Keratinocyte (primary cell): Measurements from ENCODE around the gene NF1.

Experiments used
- EZH2 ChIP-seq: IDR thresholded peaks from one replicate; pipeline ENCODE4 v1.6.1; 2012; ENCODE audit warnings: inconsistent platforms, mild to moderate bottlenecking, low read length, moderate library complexity
- TF ChIP-seq, protein P1 (sequence below), 3 experiments: IDR thresholded peaks in 1 of 3; conservative IDR thresholded peaks in 1 of 3; optimal IDR thresholded peaks in 1 of 3; 2 replicates in 2 of 3; 3 replicates in 1 of 3; pipeline versions ENCODE3 to v1.5.1; 2011; ENCODE audit warnings: low read length in 3 of 3, mild to moderate bottlenecking in 3 of 3, moderate library complexity in 2 of 3, control low read depth in 1 of 3, inconsistent platforms in 1 of 3; ENCODE audit not compliant: insufficient read depth in 2 of 3; ENCODE audit errors: extremely low read depth in 1 of 3

DNA sequence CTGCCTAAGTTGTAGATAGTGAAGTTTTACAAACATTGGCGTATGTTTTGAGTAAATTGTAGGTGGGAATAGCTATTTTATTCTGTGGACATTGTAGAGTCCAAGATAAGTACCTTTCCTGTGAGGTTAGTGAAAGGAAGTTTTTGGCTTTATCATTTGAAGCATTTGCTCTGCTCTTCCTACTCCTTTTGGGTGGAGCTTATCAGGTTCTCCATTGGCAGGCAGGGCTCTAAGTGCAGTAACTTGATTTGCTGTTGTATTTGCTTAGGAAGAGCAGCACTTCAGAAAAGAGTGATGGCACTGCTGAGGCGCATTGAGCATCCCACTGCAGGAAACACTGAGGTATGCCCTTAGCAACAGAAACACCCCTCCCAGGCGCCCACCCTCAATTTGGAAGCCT lies 132.2 kb downstream of the NF1 start:
- TF ChIP-seq, protein P1, sequence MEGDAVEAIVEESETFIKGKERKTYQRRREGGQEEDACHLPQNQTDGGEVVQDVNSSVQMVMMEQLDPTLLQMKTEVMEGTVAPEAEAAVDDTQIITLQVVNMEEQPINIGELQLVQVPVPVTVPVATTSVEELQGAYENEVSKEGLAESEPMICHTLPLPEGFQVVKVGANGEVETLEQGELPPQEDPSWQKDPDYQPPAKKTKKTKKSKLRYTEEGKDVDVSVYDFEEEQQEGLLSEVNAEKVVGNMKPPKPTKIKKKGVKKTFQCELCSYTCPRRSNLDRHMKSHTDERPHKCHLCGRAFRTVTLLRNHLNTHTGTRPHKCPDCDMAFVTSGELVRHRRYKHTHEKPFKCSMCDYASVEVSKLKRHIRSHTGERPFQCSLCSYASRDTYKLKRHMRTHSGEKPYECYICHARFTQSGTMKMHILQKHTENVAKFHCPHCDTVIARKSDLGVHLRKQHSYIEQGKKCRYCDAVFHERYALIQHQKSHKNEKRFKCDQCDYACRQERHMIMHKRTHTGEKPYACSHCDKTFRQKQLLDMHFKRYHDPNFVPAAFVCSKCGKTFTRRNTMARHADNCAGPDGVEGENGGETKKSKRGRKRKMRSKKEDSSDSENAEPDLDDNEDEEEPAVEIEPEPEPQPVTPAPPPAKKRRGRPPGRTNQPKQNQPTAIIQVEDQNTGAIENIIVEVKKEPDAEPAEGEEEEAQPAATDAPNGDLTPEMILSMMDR (optimal IDR thresholded peaks at IDR 0.05 in 1 of 3, IDR thresholded peaks at IDR 0.05 in 1 of 3, conservative IDR thresholded peaks at IDR 0.05 in 1 of 3; ENCODE audit: extremely low read depth in 1 of 3, insufficient read depth in 2 of 3, low read length in 3 of 3), result no peak
- no peak for TF ChIP-seq EZH2
